Amygdala (tissue), 56 donors: ENCODE measurements around the gene RNASEH2B.

ENCODE experiments used
- DNase-seq, 56 donors: peaks; one replicate each; lab custom pipeline; 2025; lab: John Stamatoyannopoulos, UW

Gene RNASEH2B

GRCh38 chr13:50991579-50992521 is 82.3 kb downstream of the RNASEH2B start:
- no peak for DNase-seq

DNA sequence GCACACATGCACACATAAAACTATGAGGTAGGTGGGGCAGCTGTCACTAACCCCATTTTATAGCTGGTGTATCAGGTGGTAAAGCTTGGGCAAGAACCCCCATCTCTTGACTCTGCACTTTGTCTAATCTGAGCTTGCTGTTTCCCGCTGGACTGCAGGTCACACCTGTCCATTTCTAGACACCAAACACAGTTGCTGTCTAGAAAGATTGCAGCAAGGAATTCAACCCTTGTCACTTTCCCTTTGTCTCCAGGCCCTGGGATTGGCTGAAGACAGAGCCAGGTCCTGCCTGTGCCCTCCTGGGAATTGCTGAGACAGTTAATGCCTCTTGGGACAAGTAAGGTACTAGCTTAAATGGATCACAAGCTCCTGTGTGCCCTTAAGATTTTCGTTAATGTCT is 83.8 kb downstream of the RNASEH2B start:
- no peak for DNase-seq

GRCh38 chr13:50993934-50994333 is 84.3 kb downstream of the RNASEH2B start:
- DNase-seq, result no peak

GRCh38 chr13:50994651-50995050 is 85.1 kb downstream of the RNASEH2B start:
- DNase-seq, result no peak

GRCh38 chr13:50995854-50996253 is 86.3 kb downstream of the RNASEH2B start:
- DNase-seq, result no peak

GRCh38 chr13:50998326-50998725 is 88.7 kb downstream of the RNASEH2B start:
- no peak for DNase-seq

DNA sequence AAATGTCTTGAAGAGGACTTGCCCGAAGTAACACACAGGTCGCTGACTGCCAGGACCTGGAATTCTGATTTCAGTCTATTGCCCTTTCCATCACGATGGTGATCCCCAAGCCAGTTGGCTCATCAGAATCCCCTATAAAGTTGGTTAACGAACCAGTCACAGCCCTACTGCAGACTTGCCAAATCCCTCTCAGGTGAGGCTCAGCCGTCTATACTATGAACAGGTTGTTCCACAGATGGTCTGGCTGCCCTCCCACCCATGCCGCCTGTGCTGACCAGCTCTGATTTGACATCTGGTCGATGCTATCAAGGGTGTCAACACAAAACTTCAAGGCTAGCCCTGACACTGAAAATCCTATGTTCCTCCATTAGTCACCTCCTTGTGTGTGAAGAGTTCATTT is 90.0 kb downstream of the RNASEH2B start:
- no peak for DNase-seq

DNA sequence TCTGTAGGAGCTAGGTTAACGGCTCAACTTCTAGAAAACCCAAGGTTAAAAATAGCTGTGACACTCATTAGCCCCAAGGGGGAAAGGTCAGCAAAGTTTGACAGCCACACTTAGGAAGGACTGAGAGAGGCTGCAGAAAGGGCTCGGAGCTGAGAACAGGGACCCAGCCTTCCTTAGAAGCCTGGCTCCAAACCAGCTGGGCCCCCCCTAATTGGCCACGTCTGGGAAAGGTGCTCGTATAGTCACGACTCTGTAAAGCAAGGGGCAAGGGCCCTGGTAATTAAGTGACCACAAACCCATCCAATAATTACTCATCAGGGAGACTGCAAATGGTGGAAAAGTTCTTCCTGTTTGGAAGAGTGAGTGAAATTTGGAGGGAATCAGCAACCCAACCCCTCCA is 90.5 kb downstream of the RNASEH2B start:
- DNase-seq, result no peak

GRCh38 chr13:51000571-51001260 is 91.1 kb downstream of the RNASEH2B start:
- DNase-seq, result peak in 3 of 56 donors; percentile 6 to 35 (median 14)

- no peak for DNase-seq
These were observed 91.7 kb downstream of the RNASEH2B start for GRCh38 chr13:51001335-51001734.

DNA sequence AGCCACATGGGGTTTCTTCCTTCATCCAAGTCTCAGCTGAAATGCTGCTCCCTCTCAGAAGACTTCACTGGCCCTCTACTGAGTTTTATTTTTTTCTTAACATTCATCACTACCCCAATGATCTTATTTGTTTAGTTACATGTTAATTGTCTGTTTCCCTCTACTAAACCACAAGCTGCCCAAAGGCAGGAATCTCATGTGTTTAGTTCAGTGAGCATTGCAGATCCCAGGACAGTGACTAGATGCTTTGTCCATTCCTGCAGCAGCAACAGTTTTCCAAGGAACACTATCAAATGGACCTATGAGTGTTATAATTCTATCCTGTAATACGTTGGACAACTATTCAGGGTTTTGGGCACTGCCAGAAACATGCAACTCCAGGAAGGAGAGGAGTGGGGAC is 93.1 kb downstream of the RNASEH2B start:
- DNase-seq, result no peak

GRCh38 chr13:51003642-51004041 is 94.1 kb downstream of the RNASEH2B start:
- DNase-seq, result no peak

- no peak for DNase-seq
These were observed 94.7 kb downstream of the RNASEH2B start for GRCh38 chr13:51004111-51004865.

- no peak for DNase-seq
These were observed 95.4 kb downstream of the RNASEH2B start for GRCh38 chr13:51004918-51005460.

DNA sequence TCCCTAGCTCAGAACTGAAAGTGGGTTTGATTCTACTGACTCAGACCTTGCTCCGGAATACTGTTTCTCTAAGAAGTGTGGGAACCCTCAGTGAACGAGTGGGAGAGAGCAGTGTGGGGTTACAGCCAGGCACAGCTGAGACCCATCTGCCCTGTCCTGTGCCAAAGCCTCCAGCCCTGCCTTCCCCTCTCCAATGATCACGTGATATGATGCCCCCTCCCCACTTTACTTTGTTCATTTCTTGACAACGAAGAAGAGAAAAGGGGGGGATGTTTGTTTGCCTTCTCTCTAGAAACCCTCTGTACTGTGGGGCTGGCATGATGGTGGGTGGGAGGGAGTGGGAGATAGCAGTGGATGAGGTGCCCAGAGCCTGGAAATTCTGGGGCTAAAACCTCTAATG is 96.0 kb downstream of the RNASEH2B start:
- DNase-seq, result no peak
